GM18867 (cell line): ENCODE measurements around the gene MLF2.

Source experiments
- ATAC-seq: cut with Tn5 transposase; IDR thresholded peaks from one replicate; pipeline ENCODE4 v1.9.1; 2021; ENCODE audit warnings: mild to moderate bottlenecking, moderate library complexity; ENCODE audit not compliant: unreplicated experiment

MLF2 gene

GRCh38 chr12:6698352-6699046 is 54.4 kb downstream of the MLF2 start:
- no peak for ATAC-seq
